ENCODE results near the gene RASAL2. TPM values are rescaled to one million over a fixed set of nuclear protein-coding genes. Genes with fewer than 3 reads are reported as not detected.

The RASAL2 gene
- total and polyA plus RNA-seq, 5 donors = 6.9 to 34.3 (median 28.4) TPM

- intact Hi-C loops (cut with DNase I) = no loop called here
- Histone ChIP-seq H3K9me3 (ENCODE audit: control insufficient read depth, low read length) (no peaks in the 10 kb centered on the region), H3K27ac (ENCODE audit: low read length) (no peak overlapping the region), H3K4me1 (ENCODE audit: control insufficient read depth, insufficient read depth, low read length) (no peaks in the 10 kb centered on the region), H3K4me3 (ENCODE audit: low read length) (no peak overlapping the region), H3K27me3 (ENCODE audit: control insufficient read depth, insufficient read depth) (no peaks in the 10 kb centered on the region)
- DNase-seq = no peak
- 66% methylated on average over 4 of the region's 4 CpGs for WGBS
- no peak for ATAC-seq
Observed at GRCh38 chr1:178528953-178529335, 435.0 kb downstream of the RASAL2 start.

DNA sequence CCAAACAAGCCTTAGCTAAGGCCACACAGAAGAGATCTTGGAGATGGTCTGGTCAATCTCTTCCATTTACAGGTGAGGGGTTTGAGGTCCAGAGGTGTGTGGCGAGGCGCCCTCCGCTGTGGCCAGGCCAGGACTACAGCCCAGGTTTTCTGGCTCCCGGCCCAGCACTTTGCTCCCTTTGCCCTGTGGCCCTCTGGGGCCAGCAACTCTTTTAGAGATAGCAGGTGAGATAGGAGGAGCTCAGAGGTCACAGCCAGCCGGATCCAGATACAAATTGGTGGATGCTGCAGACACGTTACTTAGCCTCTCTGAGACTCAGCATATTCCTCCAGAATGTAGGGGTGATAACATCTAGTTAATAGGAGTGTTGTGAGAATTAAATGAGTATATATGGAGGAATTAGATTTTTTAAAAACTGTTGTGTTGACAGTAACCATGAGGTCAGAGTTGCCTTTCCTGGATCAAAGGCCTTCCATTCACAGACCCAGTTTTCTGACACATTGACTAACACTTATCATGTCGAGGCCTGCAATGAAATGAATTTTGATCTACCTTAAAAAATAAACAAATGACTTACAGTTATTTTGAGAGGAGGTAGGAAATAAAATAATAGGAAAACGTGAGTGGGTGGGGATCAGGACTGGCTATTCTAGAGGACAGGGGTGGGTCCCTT lies 435.6 kb downstream of the RASAL2 start:
- WGBS = 92% methylated on average over 8 of the region's 8 CpGs
- H3K27me3 ChIP-seq (ENCODE audit: control insufficient read depth, insufficient read depth) = no peaks in the 10 kb centered on the region
- H3K4me3 ChIP-seq (ENCODE audit: low read length) = no peak overlapping the region
- no peaks in the 10 kb centered on the region for H3K9me3 ChIP-seq (ENCODE audit: control insufficient read depth, low read length)
- no peak for DNase-seq
- H3K4me1 ChIP-seq (ENCODE audit: control insufficient read depth, insufficient read depth, low read length) = no peaks in the 10 kb centered on the region
- intact Hi-C loops (cut with DNase I) = loop anchor here in 2 of 4 donors (5.0 to 10.0 kb wide), 2 partner anchors 473 to 485 kb away; no protein-coding TSS in a partner anchor
- no peak overlapping the region for H3K27ac ChIP-seq (ENCODE audit: low read length)
- no peak for ATAC-seq

- no peaks in the 10 kb centered on the region for H3K9me3 ChIP-seq (ENCODE audit: control insufficient read depth, low read length)
- H3K4me3 ChIP-seq (ENCODE audit: low read length) = no peak overlapping the region
- WGBS = 67% methylated on average over 2 of the region's 2 CpGs
- no peak overlapping the region for H3K27ac ChIP-seq (ENCODE audit: low read length)
- DNase-seq = peak in 2 of 3 donors; percentile 36 to 54
- intact Hi-C loops (cut with DNase I) = loop anchor here in 2 of 4 donors (5.0 to 10.0 kb wide), 2 partner anchors 472 to 485 kb away; no protein-coding TSS in a partner anchor
- H3K4me1 ChIP-seq (ENCODE audit: control insufficient read depth, insufficient read depth, low read length) = no peaks in the 10 kb centered on the region
- peak in 1 of 2 donors; percentile 53 for ATAC-seq
- H3K27me3 ChIP-seq (ENCODE audit: control insufficient read depth, insufficient read depth) = no peaks in the 10 kb centered on the region
Observed at GRCh38 chr1:178530037-178530402, 436.1 kb downstream of the RASAL2 start.

DNA sequence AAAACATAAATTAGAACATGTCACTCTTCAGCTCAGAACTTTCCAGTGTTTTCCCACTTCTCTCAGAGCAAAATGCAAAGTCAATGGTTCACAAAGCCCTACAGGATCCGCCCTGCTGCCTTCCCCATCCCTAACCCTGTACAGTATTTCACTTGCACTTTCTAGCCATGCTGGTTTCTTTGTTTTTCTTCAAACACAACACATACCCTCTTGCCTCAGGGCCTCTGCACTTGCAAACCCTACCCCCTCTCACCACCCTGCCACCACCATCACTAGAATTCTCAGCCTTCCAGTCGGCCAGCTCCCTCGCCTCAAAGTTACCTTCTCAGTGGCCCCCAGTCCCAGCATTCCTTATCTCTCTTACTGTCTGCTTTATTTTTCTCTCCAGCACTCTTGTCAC lies 436.6 kb downstream of the RASAL2 start:
- H3K4me1 ChIP-seq (ENCODE audit: control insufficient read depth, insufficient read depth, low read length) = no peaks in the 10 kb centered on the region
- 86% methylated on average over 3 of the region's 3 CpGs for WGBS
- no peak for ATAC-seq
- no peak overlapping the region for H3K4me3 ChIP-seq (ENCODE audit: low read length)
- intact Hi-C loops (cut with DNase I) = loop anchor here in 2 of 4 donors (5.0 to 10.0 kb wide), 2 partner anchors 472 to 484 kb away; no protein-coding TSS in a partner anchor
- H3K9me3 ChIP-seq (ENCODE audit: control insufficient read depth, low read length) = no peaks in the 10 kb centered on the region
- H3K27me3 ChIP-seq (ENCODE audit: control insufficient read depth, insufficient read depth) = no peaks in the 10 kb centered on the region
- no peak for DNase-seq
- no peak overlapping the region for H3K27ac ChIP-seq (ENCODE audit: low read length)

GRCh38 chr1:178531887-178532286 lies 438.0 kb downstream of the RASAL2 start:
- H3K9me3 ChIP-seq (ENCODE audit: control insufficient read depth, low read length) = no peaks in the 10 kb centered on the region
- H3K4me1 ChIP-seq (ENCODE audit: control insufficient read depth, insufficient read depth, low read length) = peaks cover 5% of the 10 kb centered on the region
- intact Hi-C loops (cut with DNase I) = loop anchor here in 2 of 4 donors (5.0 to 10.0 kb wide), 2 partner anchors 470 to 483 kb away; no protein-coding TSS in a partner anchor
- peak in 1 of 2 donors; percentile 32 for ATAC-seq
- no peak overlapping the region for H3K4me3 ChIP-seq (ENCODE audit: low read length)
- no peak overlapping the region for H3K27ac ChIP-seq (ENCODE audit: low read length)
- 45% methylated on average over 10 of the region's 10 CpGs for WGBS
- no peaks in the 10 kb centered on the region for H3K27me3 ChIP-seq (ENCODE audit: control insufficient read depth, insufficient read depth)
- peak in 1 of 3 donors; percentile 49 for DNase-seq

DNA sequence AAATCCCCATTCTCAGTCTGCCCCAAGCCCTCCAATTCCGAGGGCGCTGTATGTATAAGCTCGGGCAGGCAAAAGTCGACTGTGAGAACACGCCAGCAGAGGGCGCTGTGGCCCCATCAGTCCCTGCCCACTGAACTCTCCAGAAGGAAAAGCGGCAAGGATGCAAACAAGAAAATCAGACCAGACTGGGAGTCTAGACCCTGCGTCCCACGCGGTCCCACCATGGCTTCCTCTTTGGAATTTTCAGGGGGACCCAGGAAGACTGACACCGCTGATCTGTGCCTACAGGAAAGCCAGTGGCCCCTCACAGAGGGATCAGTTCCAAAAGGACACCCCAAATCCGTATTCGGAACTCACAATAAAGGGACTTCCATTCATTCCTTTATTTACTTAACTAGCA lies 438.5 kb downstream of the RASAL2 start:
- no peak overlapping the region for H3K27ac ChIP-seq (ENCODE audit: low read length)
- H3K27me3 ChIP-seq (ENCODE audit: control insufficient read depth, insufficient read depth) = no peaks in the 10 kb centered on the region
- DNase-seq (peak; percentile 80 to 93 (median 93)), ATAC-seq (peak; percentile 65 to 67)
- peaks cover 9% of the 10 kb centered on the region for H3K4me1 ChIP-seq (ENCODE audit: control insufficient read depth, insufficient read depth, low read length)
- H3K9me3 ChIP-seq (ENCODE audit: control insufficient read depth, low read length) = no peaks in the 10 kb centered on the region
- no peak overlapping the region for H3K4me3 ChIP-seq (ENCODE audit: low read length)
- intact Hi-C loops (cut with DNase I) = loop anchor here in 2 of 4 donors (5.0 to 10.0 kb wide), 2 partner anchors 470 to 482 kb away; no protein-coding TSS in a partner anchor
- WGBS = 18% methylated on average over 13 of the region's 13 CpGs

DNA sequence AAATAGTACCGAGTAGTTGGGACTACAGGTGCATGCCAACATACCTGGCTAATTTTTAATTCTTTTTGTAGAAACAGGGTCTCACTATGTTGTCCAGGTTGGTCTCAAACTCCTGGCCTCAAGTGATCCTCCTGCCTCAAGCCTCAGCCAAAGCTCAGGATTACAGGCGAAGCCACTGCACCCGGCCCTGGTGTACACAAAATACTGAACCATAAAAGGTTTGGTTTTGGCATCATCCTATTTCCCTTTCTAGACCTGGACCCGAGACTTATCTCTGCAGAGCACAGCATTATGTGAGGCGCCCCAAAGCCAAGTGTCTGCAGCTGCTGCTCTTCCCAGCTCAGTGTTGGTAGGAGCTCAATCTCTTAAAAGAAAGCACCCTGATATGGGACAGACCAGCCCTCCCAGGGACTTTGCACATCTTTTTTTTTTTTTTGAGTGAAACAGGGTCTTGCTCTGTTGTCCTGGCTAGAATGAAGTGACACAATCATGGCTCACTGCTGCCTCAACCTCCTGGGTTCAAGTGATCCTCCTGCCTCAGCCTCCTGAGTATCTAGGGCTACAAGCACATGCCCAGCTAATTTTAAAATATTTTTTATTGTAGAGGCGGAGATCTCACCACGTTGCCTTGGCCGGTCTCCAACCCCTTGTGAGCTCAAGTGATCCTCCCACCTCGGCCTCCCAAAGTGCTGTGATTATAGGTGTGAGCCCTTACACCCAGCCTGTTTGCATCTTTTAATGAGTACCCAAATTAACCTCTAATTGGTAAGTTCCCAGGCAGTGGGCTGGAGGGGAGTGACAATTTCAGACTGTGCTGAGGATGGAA lies 439.4 kb downstream of the RASAL2 start:
- 70% methylated on average over 9 of the region's 9 CpGs for WGBS
- H3K4me3 ChIP-seq (ENCODE audit: low read length) = no peak overlapping the region

More for the DNA sequence above, 439.4 kb downstream of the RASAL2 start:
- H3K4me1 ChIP-seq (ENCODE audit: control insufficient read depth, insufficient read depth, low read length) = peaks cover 10% of the 10 kb centered on the region
- no peaks in the 10 kb centered on the region for H3K27me3 ChIP-seq (ENCODE audit: control insufficient read depth, insufficient read depth)
- H3K27ac ChIP-seq (ENCODE audit: low read length) = no peak overlapping the region
- no peak for ATAC-seq
- no peak for DNase-seq
- intact Hi-C loops (cut with DNase I) = loop anchor here in 2 of 4 donors (5.0 to 10.0 kb wide), 2 partner anchors 469 to 481 kb away; no protein-coding TSS in a partner anchor
- H3K9me3 ChIP-seq (ENCODE audit: control insufficient read depth, low read length) = no peaks in the 10 kb centered on the region

Other genes with a start within 250 kb of the RASAL2 start
- gene SEC16B, start 124.0 kb upstream of the RASAL2 start, total RNA-seq = 1 to 10 TPM; 1.4 to 3.9 (median 2.6) TPM
- 2.9 TPM for gene SEC16B, start 124.0 kb upstream of the RASAL2 start, polyA plus RNA-seq

Data from right cardiac atrium (tissue), 5 donors.